Cardiac ventricle fibroblast (primary cell): ENCODE measurements around the gene PCTP. TPM values are rescaled to one million over a fixed set of nuclear protein-coding genes. Genes with fewer than 3 reads are reported as not detected.

Source experiments
- total RNA-seq: library from RNA; depleted of rRNA; stranded (reverse); fragments of >200 nt; gene quantifications from 2 replicates; pipeline ENCODE4 v1.2.3, GENCODE V29; 2015

Gene PCTP
- 8.2 and 8.4 TPM in 2 replicates for total RNA-seq

DNA sequence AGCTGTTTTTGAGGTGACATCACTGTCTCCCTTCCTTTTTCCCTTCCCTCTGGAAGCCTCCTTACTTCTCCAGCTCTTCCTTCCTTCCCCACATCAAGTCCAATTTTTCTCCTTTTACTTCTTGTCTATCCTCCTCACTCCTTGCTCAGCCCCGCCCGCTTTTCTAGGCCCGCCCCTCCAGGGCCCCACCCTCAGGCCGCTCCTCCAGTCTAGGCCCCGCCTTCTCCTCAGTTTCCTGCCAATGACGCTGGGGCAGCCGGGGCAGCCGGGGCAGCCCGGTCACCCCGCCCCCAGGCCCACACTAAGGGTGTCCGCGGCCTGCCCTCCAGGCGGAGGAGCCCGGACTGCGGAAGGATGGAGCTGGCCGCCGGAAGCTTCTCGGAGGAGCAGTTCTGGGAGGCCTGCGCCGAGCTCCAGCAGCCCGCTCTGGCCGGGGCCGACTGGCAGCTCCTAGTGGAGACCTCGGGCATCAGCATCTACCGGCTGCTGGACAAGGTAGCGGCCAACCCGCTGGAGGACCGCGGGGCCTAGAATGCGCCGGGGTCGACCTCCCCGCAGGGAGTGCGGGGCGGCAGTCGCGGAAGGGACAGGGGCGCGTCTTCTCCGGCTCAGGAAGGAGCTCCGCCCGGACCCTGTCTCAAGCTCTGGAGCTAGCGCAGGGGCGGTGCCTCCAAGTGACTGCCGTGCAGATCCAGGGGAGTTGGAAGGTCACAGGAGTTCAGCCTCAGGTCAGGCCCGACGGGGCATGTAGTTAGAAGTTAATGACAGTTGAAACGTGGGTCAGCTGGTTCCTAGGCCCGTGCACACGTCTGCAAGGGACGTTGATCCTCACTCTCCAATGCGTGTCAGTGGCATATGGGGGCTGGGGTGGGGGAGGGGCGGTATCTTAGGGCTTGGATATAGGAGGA lies at the start of gene PCTP:
PCTP (plus strand) TSS at position 302 of the 908 bp plus-strand sequence; CDS start at position 355, 53 bp downstream.

DNA sequence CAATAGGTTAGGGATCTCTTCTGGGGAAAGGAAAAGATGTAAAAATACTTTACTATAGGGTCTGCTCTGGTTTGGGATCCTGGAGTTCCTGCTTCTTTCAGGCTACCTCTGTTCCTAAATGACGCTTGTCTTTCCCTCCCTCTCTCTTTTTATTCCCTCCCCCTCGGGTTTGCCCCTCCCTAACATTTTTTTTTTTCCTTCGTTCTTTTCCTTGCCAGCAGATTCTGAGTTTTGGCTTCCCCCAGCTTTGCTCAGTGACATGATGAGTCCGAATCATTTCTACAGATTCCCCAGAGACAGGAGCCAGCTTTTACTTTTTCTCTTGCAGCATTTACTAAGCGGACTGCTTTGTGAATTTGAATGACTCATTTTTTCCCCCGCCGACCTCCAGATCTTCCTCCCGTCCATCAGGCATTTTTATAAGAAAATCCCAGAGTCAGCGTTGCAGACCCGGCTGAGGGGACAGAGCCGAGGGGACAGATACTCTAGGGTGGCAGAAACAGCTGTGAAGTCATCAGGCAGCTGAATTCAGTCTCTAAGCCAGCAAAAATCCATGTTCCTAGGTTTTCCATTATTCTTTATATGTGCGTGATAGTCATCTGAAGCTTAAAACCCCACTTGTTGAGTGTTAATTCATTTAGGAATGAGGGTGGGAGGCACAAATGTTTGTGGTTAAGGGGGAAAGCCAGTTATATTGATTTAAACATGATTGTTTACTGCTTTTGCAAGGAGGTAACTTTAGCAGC lies 27.9 kb upstream of the PCTP start, which contains the start of gene TMEM100:
TMEM100 (minus strand) TSS at position 123 of the 746 bp plus-strand sequence. CDS start 1,794 bp downstream, outside the sequence.

Other genes starting within 250 kb of the PCTP start
- not detected in 2 replicates for gene SMIM36, start 239.6 kb upstream of the PCTP start, total RNA-seq
- 2.1 and 2.9 TPM in 2 replicates for gene TMEM100, start 28.2 kb upstream of the PCTP start, total RNA-seq